Neutrophil (primary cell): Measurements from ENCODE around the gene OR2T4.

ENCODE experiments used
- H3K27ac ChIP-seq: fragments of 200-600 bp; sonication (generic); 2 replicates; pipeline ENCODE4 v1.5.1; 2016; ENCODE audit warnings: mild to moderate bottlenecking, moderate library complexity
- H3K27me3 ChIP-seq: fragments of 200-600 bp; sonication (generic); 2 replicates; pipeline ENCODE4 v1.6.0; 2016; ENCODE audit warnings: mild to moderate bottlenecking
- H3K36me3 ChIP-seq: fragments of 200-600 bp; sonication (generic); 2 replicates; pipeline ENCODE4 v1.5.1; 2017
- H3K4me1 ChIP-seq, 2 experiments: fragments of 200-600 bp in 1 of 2; sonication (generic) in 1 of 2; 1 replicate in 1 of 2; 2 replicates in 1 of 2; pipeline versions ENCODE4 v1.5.1 to v1.6.1; 2013 to 2016; ENCODE audit warnings: low read depth in 1 of 2, low read length in 1 of 2, mild to moderate bottlenecking in 1 of 2, moderate library complexity in 1 of 2; ENCODE audit not compliant: control insufficient read depth in 1 of 2, insufficient read depth in 1 of 2
- H3K4me3 ChIP-seq, 2 experiments: fragments of 200-600 bp in 1 of 2; sonication (generic) in 1 of 2; 1 replicate in 1 of 2; 2 replicates in 1 of 2; pipeline ENCODE4 v1.5.1; 2013 to 2016; ENCODE audit warnings: low read depth in 1 of 2, low read length in 1 of 2, mild to moderate bottlenecking in 1 of 2, moderate library complexity in 1 of 2
- H3K9me3 ChIP-seq: fragments of 200-600 bp; sonication (generic); 2 replicates; pipeline ENCODE4 v1.5.1; 2016
- CTCF ChIP-seq: fragments of 200-600 bp; sonication (generic); IDR thresholded peaks from 2 replicates; pipeline ENCODE4 v1.5.1; 2016; ENCODE audit warnings: antibody characterized with exemption

The OR2T4 gene

DNA sequence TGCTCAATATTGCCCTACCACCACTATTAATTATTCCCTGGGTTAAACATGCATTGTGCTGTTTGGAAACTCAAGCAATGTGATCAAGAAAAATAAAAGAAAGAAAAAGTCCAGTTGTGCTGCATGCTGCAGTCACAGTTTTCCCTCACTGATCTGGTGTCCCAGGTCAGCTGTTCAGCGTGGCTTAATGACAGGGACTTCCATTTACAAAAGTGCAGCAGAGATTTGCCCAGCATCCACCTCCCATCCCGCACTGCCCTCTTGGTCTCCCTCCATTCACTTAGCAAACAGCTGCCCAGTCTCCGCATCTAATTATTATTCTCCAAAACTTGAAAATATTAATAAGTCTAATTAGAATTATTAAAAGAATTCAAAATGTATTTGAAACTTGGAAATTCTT is 2.0 kb upstream of the OR2T4 start:
- Histone ChIP-seq H3K4me3 (no peak overlapping the region), H3K9me3 (no peaks in the 10 kb centered on the region), H3K4me1 (no peaks in the 10 kb centered on the region), H3K36me3 (no peaks in the 10 kb centered on the region), H3K27ac (no peak overlapping the region), H3K27me3 (no peaks in the 10 kb centered on the region)
- no peak for TF ChIP-seq CTCF

GRCh38 chr1:248366609-248367008 is 5.1 kb downstream of the OR2T4 start:
- Histone ChIP-seq H3K36me3 (no peaks in the 10 kb centered on the region), H3K4me1 (no peaks in the 10 kb centered on the region), H3K27me3 (no peaks in the 10 kb centered on the region), H3K4me3 (no peak overlapping the region), H3K9me3 (no peaks in the 10 kb centered on the region), H3K27ac (no peak overlapping the region)
- TF ChIP-seq CTCF = no peak

DNA sequence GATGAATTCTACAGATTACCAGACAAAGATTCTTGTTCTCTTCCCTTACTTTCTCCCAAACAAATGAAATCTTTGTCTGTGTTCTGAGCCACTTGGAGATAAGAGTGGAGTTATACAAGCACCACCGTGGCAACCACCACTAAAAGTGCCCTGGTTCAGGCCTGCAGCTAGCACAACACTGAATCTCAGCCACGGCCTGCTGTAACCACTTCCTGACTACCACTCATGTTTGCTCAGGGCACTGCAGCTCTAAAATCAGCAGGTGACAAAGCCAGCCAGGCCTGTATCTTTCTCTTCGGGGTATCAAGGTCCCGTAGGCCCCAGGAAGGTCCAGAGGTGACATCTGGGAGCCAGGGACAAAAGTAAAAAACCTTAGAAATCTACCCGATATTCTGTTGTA is 10.9 kb downstream of the OR2T4 start:
- Histone ChIP-seq H3K4me3 (no peak overlapping the region), H3K9me3 (no peaks in the 10 kb centered on the region), H3K4me1 (no peaks in the 10 kb centered on the region), H3K27ac (no peak overlapping the region), H3K27me3 (no peaks in the 10 kb centered on the region), H3K36me3 (no peaks in the 10 kb centered on the region)
- no peak for TF ChIP-seq CTCF

DNA sequence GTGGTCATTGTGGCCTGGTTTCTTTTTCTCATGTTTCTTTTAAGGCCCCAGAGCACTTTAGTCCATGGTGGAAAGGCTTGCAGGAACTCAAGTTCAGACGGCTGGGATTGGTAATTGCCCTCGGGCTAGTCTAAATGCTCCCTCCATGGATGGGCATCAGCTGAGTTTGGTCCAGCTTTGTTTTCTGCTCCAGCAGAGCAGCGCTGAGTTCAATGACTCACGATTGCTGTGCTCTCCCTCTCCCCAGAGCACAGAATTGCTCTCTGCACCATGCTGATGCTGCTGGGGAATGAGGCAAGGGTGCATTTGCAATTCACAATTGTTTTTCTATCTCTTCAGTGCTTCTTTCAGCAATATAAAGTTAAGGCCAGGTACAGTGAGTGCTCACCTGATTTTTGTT is 12.3 kb downstream of the OR2T4 start:
- Histone ChIP-seq H3K4me3 (no peak overlapping the region), H3K27ac (no peak overlapping the region), H3K4me1 (no peaks in the 10 kb centered on the region), H3K36me3 (no peaks in the 10 kb centered on the region), H3K9me3 (no peaks in the 10 kb centered on the region), H3K27me3 (no peaks in the 10 kb centered on the region)
- TF ChIP-seq CTCF = no peak

DNA sequence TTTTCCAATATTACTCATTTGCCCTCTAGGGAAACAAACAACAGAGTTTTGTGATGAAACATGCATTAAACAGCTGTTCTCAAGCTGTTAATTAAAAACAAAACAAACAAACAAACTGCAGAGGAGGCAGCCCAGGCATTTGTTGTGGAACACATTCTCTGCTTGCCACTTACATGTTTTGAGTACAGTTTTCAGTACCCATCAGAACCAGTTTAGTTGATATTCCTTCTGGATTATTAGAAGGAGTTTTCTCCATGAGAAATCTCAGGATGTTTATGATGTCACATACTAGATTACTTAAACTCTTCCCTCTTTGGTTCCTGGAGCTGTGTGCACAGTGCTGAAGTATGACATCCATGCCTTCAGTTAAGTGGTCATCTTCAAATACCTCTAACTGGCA is 14.0 kb downstream of the OR2T4 start, which contains the start of gene OR2T6:
Gene OR2T6 (plus strand): TSS at position 301 of the 400 bp plus-strand sequence. CDS start 11,863 bp downstream, outside the sequence.
- Histone ChIP-seq H3K36me3 (no peaks in the 10 kb centered on the region), H3K4me3 (no peak within 1 kb of the TSS), H3K4me1 (no peaks in the 10 kb centered on the region), H3K9me3 (no peaks in the 10 kb centered on the region), H3K27ac (no peak within 1 kb of the TSS), H3K27me3 (no peaks in the 10 kb centered on the region)
- TF ChIP-seq CTCF = no peak

DNA sequence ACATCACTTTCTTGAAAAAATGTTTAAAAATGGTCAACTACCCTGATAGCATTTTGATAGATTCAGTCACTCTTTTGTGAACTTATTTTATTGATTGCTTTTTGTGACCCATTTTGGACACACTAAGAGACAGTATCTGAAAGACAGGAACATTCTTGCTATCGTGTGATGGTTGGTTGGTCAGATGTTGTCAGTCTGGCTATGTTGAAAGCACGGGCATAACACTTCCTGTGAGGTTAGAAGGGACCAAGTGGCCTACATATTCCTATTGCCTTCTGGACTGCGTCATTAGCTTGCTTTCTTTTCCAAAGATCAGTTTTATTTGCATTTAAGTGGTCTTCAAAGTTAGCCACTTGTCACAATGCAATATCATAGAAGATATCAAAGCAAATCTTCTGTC is 15.5 kb downstream of the OR2T4 start:
- Histone ChIP-seq H3K4me3 (no peak overlapping the region), H3K27me3 (no peaks in the 10 kb centered on the region), H3K36me3 (no peaks in the 10 kb centered on the region), H3K9me3 (no peaks in the 10 kb centered on the region), H3K4me1 (no peaks in the 10 kb centered on the region), H3K27ac (no peak overlapping the region)
- TF ChIP-seq CTCF = no peak
